Measurements from ENCODE around the gene ADAMTS17. TPM values are rescaled to one million over a fixed set of nuclear protein-coding genes. Genes with fewer than 3 reads are reported as not detected.

Gene ADAMTS17
- total and polyA plus RNA-seq, 9 of the 15 experiments (the other 6 are each of a cell fraction or from before 2014, with no cell fraction given), result 0.01 to 0.14 (median 0.07) TPM; not detected in 6

GRCh38 chr15:100234158-100235029, 107.4 kb downstream of the ADAMTS17 start (continued):
- no peak for TF ChIP-seq E2F1 (CRISPR knock-in tag; IDR thresholded peaks at IDR 0.05)
- no peak for TF ChIP-seq CREM (IDR thresholded peaks at IDR 0.05; ENCODE audit: low read depth)
- TF ChIP-seq HDAC1 (IDR thresholded peaks at IDR 0.05), result no peak
- TF ChIP-seq ZNF436 (CRISPR knock-in tag; IDR thresholded peaks at IDR 0.05), result no peak
- no peak for TF ChIP-seq ARID2 (IDR thresholded peaks at IDR 0.05)
- no peak for TF ChIP-seq CBX8 (IDR thresholded peaks at IDR 0.05; ENCODE audit: borderline replicate concordance, extremely low read depth, low read depth, low read length, poor library complexity, severe bottlenecking)
- TF ChIP-seq NFRKB (IDR thresholded peaks at IDR 0.05; ENCODE audit: low read depth), result peak; percentile 29; the same call in 1 of the 2 replicates
- TF ChIP-seq ZNF764 (CRISPR knock-in tag; IDR thresholded peaks at IDR 0.05; ENCODE audit: low read depth), result no peak
- no peak for TF ChIP-seq SAP30 (IDR thresholded peaks at IDR 0.05; ENCODE audit: borderline replicate concordance, insufficient read depth, low read depth, low read length, poor library complexity, severe bottlenecking)
- TF ChIP-seq KDM2B (CRISPR knock-in tag; IDR thresholded peaks at IDR 0.05), result no peak
- TF ChIP-seq PHB2 (IDR thresholded peaks at IDR 0.05; ENCODE audit: low read depth), result no peak
- TF ChIP-seq ESRRA (IDR thresholded peaks at IDR 0.05; ENCODE audit: borderline replicate concordance, low read depth), result no peak
- TF ChIP-seq BMI1 (IDR thresholded peaks at IDR 0.05; ENCODE audit: low read length), result no peak
- 0 out of 2 replicates have a peak, but pooled peaks have one; percentile 13 for TF ChIP-seq CREB3 (tag; conservative IDR thresholded peaks at IDR 0.05; ENCODE audit: low read depth)
- TF ChIP-seq DLX4 (CRISPR knock-in tag; IDR thresholded peaks at IDR 0.05), result no peak
- TF ChIP-seq ATF7 (IDR thresholded peaks at IDR 0.05), result 0 out of 2 replicates have a peak, but pooled peaks have one; percentile 1
- TF ChIP-seq NR4A1 (CRISPR knock-in tag; IDR thresholded peaks at IDR 0.05), result no peak
- no peak for TF ChIP-seq NR4A1 (tag; IDR thresholded peaks at IDR 0.05)
